T-cell (primary cell): ENCODE measurements around the gene SMPD2. TPM values are rescaled to one million over a fixed set of nuclear protein-coding genes. Genes with fewer than 3 reads are reported as not detected.

ENCODE experiments used
- ATAC-seq, 4 experiments: fragments of 200-7000 bp in 3 of 4; fragments of 150-1000 bp in 1 of 4; cut with Tn5 transposase; replicated peaks in 1 of 4; 1 replicate in 3 of 4; 2 replicates in 1 of 4; pipeline ENCODE4 v1.10.0; 2021; ENCODE audit warnings: moderate library complexity in 3 of 4, mild to moderate bottlenecking in 2 of 4, moderate number of reproducible peaks in 1 of 4
- CTCF ChIA-PET, 2 donors: fragments of 300-600 bp; sonication (Branson Sonifier 250); formaldehyde crosslinking; loops; one replicate each; lab custom pipeline; 2022; ENCODE audit warnings: antibody characterized with exemption in 2 of 2; lab: Charles Lee
- POLR2A ChIA-PET, 2 donors: fragments of 300-600 bp; sonication (Branson Sonifier 250); formaldehyde crosslinking; loops; one replicate each; lab custom pipeline; 2022; ENCODE audit warnings: antibody characterized with exemption in 2 of 2; lab: Charles Lee
- DNase-seq, 35 experiments: peaks; one replicate each; pipeline versions ENCODE4 v3.0.0 to v3.0.0-alpha.2; 2013 to 2023
- H3K27ac ChIP-seq: one replicate; pipeline ENCODE4 v1.5.1; 2013; ENCODE audit warnings: low read length
- H3K27me3 ChIP-seq, 2 experiments: replicated peaks in 1 of 2; 1 replicate in 1 of 2; 2 replicates in 1 of 2; pipeline versions ENCODE4 v1.6.1 to v1.7.0; 2013; ENCODE audit warnings: low read length in 1 of 2, mixed read lengths in 1 of 2; ENCODE audit not compliant: control insufficient read depth in 2 of 2, insufficient read depth in 2 of 2; ENCODE audit errors: extremely low read depth in 1 of 2
- H3K36me3 ChIP-seq, 2 donors: 1 replicate in 1 of 2; 2 replicates in 1 of 2; pipeline versions ENCODE4 v1.6.1 to v1.7.0; 2013; ENCODE audit warnings: low read length in 1 of 2; ENCODE audit not compliant: control insufficient read depth in 2 of 2, insufficient read depth in 1 of 2; ENCODE audit errors: extremely low read depth in 1 of 2
- H3K4me1 ChIP-seq, 2 experiments: 1 replicate in 1 of 2; 2 replicates in 1 of 2; pipeline versions ENCODE4 v1.6.1 to v1.7.0; 2013; ENCODE audit warnings: low read length in 2 of 2, mixed read lengths in 1 of 2; ENCODE audit not compliant: insufficient read depth in 2 of 2, control insufficient read depth in 1 of 2; ENCODE audit errors: extremely low read depth in 1 of 2
- H3K4me3 ChIP-seq, 2 donors: 1 replicate in 1 of 2; 2 replicates in 1 of 2; pipeline versions ENCODE4 v1.5.1 to v1.7.0; 2013; ENCODE audit warnings: mild to moderate bottlenecking in 2 of 2, low read length in 1 of 2, moderate library complexity in 1 of 2; ENCODE audit not compliant: control insufficient read depth in 1 of 2; ENCODE audit errors: extremely low read depth in 1 of 2
- H3K9me3 ChIP-seq: 2 replicates; pipeline ENCODE4 v1.7.0; 2013
- H3K27ac Mint-ChIP-seq, 2 donors: one replicate each; pipeline ENCODE4 v1.8.0; 2020 to 2021; ENCODE audit warnings: mild to moderate bottlenecking in 2 of 2, mixed read lengths in 2 of 2
- H3K27me3 Mint-ChIP-seq, 2 donors: one replicate each; pipeline ENCODE4 v1.8.0; 2021 to 2022; ENCODE audit warnings: mixed read lengths in 2 of 2
- H3K36me3 Mint-ChIP-seq: one replicate; pipeline ENCODE4 v1.8.0; 2021; ENCODE audit warnings: mixed read lengths
- H3K4me1 Mint-ChIP-seq, 3 donors: one replicate each; pipeline ENCODE4 v1.8.0; 2020 to 2022; ENCODE audit warnings: mixed read lengths in 3 of 3, mild to moderate bottlenecking in 1 of 3
- H3K4me3 Mint-ChIP-seq, 3 donors: one replicate each; pipeline ENCODE4 v1.8.0; 2020 to 2022; ENCODE audit warnings: mild to moderate bottlenecking in 3 of 3, mixed read lengths in 3 of 3, moderate library complexity in 3 of 3
- H3K9me3 Mint-ChIP-seq, 3 donors: one replicate each; pipeline ENCODE4 v1.8.0; 2020 to 2022; ENCODE audit warnings: mixed read lengths in 3 of 3
- WGBS: methylation state at CpG from one replicate; pipeline ENCODE4 v1.1.5; 2013; ENCODE audit warnings: missing lambda C conversion rate; ENCODE audit not compliant: insufficient coverage; 5-methylcytosine and 5-hydroxymethylcytosine counted together
- total RNA-seq, 35 experiments: library from RNA in 6 of 35; stranded (reverse) in 6 of 35; fragments of 120-200 nt in 1 of 35; gene quantifications; one replicate each; pipeline versions ENCODE4 v1.2.1 to v1.2.4 and lab custom pipeline; 2013 to 2026

Gene SMPD2
- total RNA-seq, 5 donors from 2014 or later (not counting 1 experiment from before 2014, with no cell fraction given): 21.1 to 36.7 (median 23.7) TPM

DNA sequence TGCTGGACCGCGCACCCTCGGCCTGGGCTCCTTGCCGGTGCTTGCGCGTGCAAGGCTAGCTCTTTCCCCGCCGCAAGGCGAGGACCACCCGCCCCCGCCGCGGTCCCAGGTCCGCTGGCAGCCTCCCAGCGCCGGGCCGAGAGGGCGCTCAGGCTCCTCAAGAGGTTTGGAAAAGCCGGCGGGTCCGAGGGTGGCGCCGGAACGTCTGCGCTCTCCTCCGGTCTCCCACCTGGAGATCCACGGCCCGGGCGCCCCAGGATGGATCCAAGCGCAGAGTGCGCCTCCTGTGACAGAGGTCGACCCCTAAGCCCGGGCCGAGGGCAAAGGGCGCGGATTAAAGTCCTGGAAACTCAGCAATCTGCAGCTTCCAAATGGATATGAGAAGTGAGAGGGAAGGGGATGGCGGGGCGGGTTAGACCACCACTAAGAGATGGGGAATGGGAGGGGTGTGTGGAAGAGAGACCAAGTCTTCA, 15.6 kb downstream of the SMPD2 start:
- peak overlapping the region; percentile 62 for H3K27ac ChIP-seq
- Mint-ChIP-seq H3K9me3 (no peaks in the 10 kb centered on the region), H3K4me3 (peak overlapping the region; percentile 95 to 98 (median 97)), H3K4me1 (peaks cover 56 to 73% (median 62%) of the 10 kb centered on the region in 3 donors), H3K27ac (peak overlapping the region; percentile 27 to 71), H3K36me3 (peaks cover 12% of the 10 kb centered on the region), H3K27me3 (no peaks in the 10 kb centered on the region)
- H3K36me3 ChIP-seq: peaks cover 0 to 25% of the 10 kb centered on the region in 2 donors
- H3K4me1 ChIP-seq: peaks cover 24 to 66% of the 10 kb centered on the region in 2 experiments
- CTCF ChIA-PET: interaction anchor here (0.5 to 1.7 kb wide), 6 partner anchors 12 to 563 kb away, joined by 3 to 5 read pairs (median 4); no protein-coding TSS in a partner anchor
- H3K4me3 ChIP-seq: peak overlapping the region; percentile 47 to 97
- DNase-seq (no peak), ATAC-seq (no peak)
- POLR2A ChIA-PET: interaction anchor here in 1 of 2 donors (0.7 to 1.3 kb wide), 4 partner anchors 23 to 74 kb away, joined by 3 to 4 read pairs (median 3); partner anchors contain the start of gene CD164
- H3K27me3 ChIP-seq: no peaks in the 10 kb centered on the region
- 40% methylated on average over 38 of the region's 38 CpGs for WGBS
- H3K9me3 ChIP-seq: no peaks in the 10 kb centered on the region

GRCh38 chr6:109456710-109457561, 16.4 kb downstream of the SMPD2 start:
- peaks cover 56 to 72% (median 64%) of the 10 kb centered on the region in 3 donors for H3K4me1 Mint-ChIP-seq
- 75% methylated on average over 10 of the region's 16 CpGs for WGBS
- peak overlapping the region; percentile 63 to 98 (median 68) for H3K4me3 Mint-ChIP-seq
- ATAC-seq (no peak), DNase-seq (no peak)
- H3K36me3 Mint-ChIP-seq: peaks cover 12% of the 10 kb centered on the region
- H3K27me3 Mint-ChIP-seq: no peaks in the 10 kb centered on the region
- Histone ChIP-seq H3K4me1 (peaks cover 24 to 62% of the 10 kb centered on the region in 2 experiments), H3K4me3 (no peak overlapping the region), H3K36me3 (peaks cover 0 to 24% of the 10 kb centered on the region in 2 donors), H3K27me3 (no peaks in the 10 kb centered on the region), H3K27ac (peak overlapping the region; percentile 38), H3K9me3 (no peaks in the 10 kb centered on the region)
- ChIA-PET POLR2A (interaction anchor here in 1 of 2 donors (0.9 to 1.3 kb wide), 3 partner anchors 24 to 75 kb away, joined by 3 to 4 read pairs (median 3); partner anchors contain the start of gene CD164), CTCF (interaction anchor here (0.5 to 1.7 kb wide), 4 partner anchors 13 to 564 kb away, joined by 3 to 4 read pairs (median 4); no protein-coding TSS in a partner anchor)
- peak overlapping the region; percentile 71 to 85 for H3K27ac Mint-ChIP-seq
- H3K9me3 Mint-ChIP-seq: no peaks in the 10 kb centered on the region

- POLR2A ChIA-PET: no interaction called here
- no peak overlapping the region for H3K4me3 ChIP-seq
These were observed 17.1 kb downstream of the SMPD2 start for GRCh38 chr6:109457562-109457996.

DNA sequence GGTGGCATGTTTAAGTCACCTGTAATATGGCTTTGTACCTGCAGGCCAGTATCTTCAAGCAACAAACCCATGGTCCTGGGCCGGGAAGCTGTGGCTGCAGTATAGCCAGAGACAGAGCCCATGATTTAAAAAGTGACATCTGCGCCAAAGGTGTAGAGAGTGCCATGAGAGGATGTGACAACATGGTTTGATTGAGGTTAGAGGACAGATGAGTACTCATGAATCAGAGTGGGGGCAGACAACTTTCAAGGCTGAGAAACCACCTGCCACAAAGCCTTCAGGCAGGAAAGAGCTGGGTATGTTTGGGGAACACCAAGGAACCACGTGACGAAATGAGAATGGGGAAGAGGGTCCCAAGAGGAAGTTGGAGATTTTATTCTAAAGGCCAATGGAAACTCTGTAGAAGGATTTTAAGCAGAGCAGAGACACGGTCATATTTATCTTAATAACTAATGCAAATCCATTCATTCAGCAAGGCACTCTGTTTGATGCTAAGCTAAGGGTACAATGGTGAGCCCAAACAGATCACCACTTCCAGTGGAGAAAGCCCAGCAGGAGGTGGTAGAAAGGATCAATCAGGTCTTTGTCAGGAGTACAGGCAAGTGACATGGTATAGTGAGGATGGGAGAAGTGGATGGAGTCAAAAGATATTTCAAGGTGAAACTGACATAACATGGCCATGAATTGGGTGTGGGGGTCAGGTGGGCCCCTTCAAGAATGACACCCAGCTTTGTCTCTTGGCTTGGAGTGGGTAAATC, 18.4 kb downstream of the SMPD2 start:
- H3K4me1 ChIP-seq: peaks cover 21 to 43% of the 10 kb centered on the region in 2 experiments
- no peak overlapping the region for H3K4me3 ChIP-seq
- Mint-ChIP-seq H3K9me3 (no peaks in the 10 kb centered on the region), H3K4me1 (peaks cover 45 to 64% (median 64%) of the 10 kb centered on the region in 3 donors), H3K4me3 (no peak overlapping the region), H3K27ac (peak overlapping the region; percentile 71 to 82), H3K36me3 (peaks cover 18% of the 10 kb centered on the region), H3K27me3 (no peaks in the 10 kb centered on the region)
- peak overlapping the region; percentile 50 for H3K27ac ChIP-seq
- H3K9me3 ChIP-seq: no peaks in the 10 kb centered on the region
- ChIA-PET POLR2A (interaction anchor here in 1 of 2 donors (1.1 to 1.3 kb wide), 2 partner anchors 18 to 20 kb away, joined by 5 to 6 read pairs; partner anchors contain the start of genes PPIL6 and SMPD2), CTCF (interaction anchor here in 1 of 2 donors (0.5 to 1.1 kb wide), 4 partner anchors 17 to 380 kb away, joined by 3 to 5 read pairs (median 4); no protein-coding TSS in a partner anchor)
- ATAC-seq (peak; percentile 37 to 51 (median 39)), DNase-seq (peak in 19 of 35 experiments; percentile 15 to 72 (median 27))
- 15% methylated on average over 2 of the region's 5 CpGs for WGBS
- H3K27me3 ChIP-seq: no peaks in the 10 kb centered on the region
- H3K36me3 ChIP-seq: peaks cover 0 to 23% of the 10 kb centered on the region in 2 donors

More at GRCh38 chr6:109457562-109457996, 17.1 kb downstream of the SMPD2 start:
- CTCF ChIA-PET: interaction anchor here (0.7 to 1.0 kb wide), 2 partner anchors 11 to 13 kb away, joined by 3 read pairs; no protein-coding TSS in a partner anchor
- Mint-ChIP-seq H3K4me3 (peak overlapping the region; percentile 8 to 98 (median 68)), H3K27me3 (no peaks in the 10 kb centered on the region), H3K9me3 (no peaks in the 10 kb centered on the region), H3K4me1 (peaks cover 52 to 71% (median 66%) of the 10 kb centered on the region in 3 donors), H3K36me3 (peaks cover 15% of the 10 kb centered on the region), H3K27ac (peak overlapping the region; percentile 71 to 85)
- Histone ChIP-seq H3K27me3 (no peaks in the 10 kb centered on the region), H3K4me1 (peaks cover 24 to 56% of the 10 kb centered on the region in 2 experiments), H3K36me3 (peaks cover 0 to 25% of the 10 kb centered on the region in 2 donors), H3K9me3 (no peaks in the 10 kb centered on the region), H3K27ac (peak overlapping the region; percentile 38)
- 100% methylated on average over 2 of the region's 6 CpGs for WGBS
- DNase-seq: no peak
- ATAC-seq: no peak

- H3K9me3 ChIP-seq: no peaks in the 10 kb centered on the region
- ChIA-PET POLR2A (interaction anchor here (0.5 to 1.3 kb wide), 9 partner anchors 11 to 754 kb away, joined by 3 to 9 read pairs (median 3); partner anchors contain the start of gene ZBTB24 (in 2 of the 2)), CTCF (interaction anchor here (0.6 to 1.6 kb wide), 9 partner anchors 19 to 1603 kb away, joined by 3 to 6 read pairs (median 3); no protein-coding TSS in a partner anchor)
- WGBS: 100% methylated on average over 1 of the region's 3 CpGs
- Mint-ChIP-seq H3K9me3 (no peaks in the 10 kb centered on the region), H3K4me3 (no peak overlapping the region), H3K27ac (peak overlapping the region; percentile 71 to 82), H3K4me1 (peaks cover 48 to 68% (median 66%) of the 10 kb centered on the region in 3 donors), H3K36me3 (peaks cover 26% of the 10 kb centered on the region), H3K27me3 (no peaks in the 10 kb centered on the region)
- H3K4me1 ChIP-seq: peaks cover 15 to 35% of the 10 kb centered on the region in 2 experiments
- no peak overlapping the region for H3K4me3 ChIP-seq
- H3K27me3 ChIP-seq: no peaks in the 10 kb centered on the region
- peaks cover 0 to 33% of the 10 kb centered on the region in 2 donors for H3K36me3 ChIP-seq
- no peak for ATAC-seq
- DNase-seq: no peak
- H3K27ac ChIP-seq: no peak overlapping the region
These were observed 19.8 kb downstream of the SMPD2 start for GRCh38 chr6:109460161-109460829.
